Measurements from ENCODE around the gene RNF167. TPM values are rescaled to one million over a fixed set of nuclear protein-coding genes. Genes with fewer than 3 reads are reported as not detected.

RNF167 gene
- total and polyA plus RNA-seq, 2 of the 4 experiments (the other 2 are of a cell fraction): 13.1 to 79.5 TPM

- H3K18ac ChIP-seq (ENCODE audit: low read depth, low read length): no peak overlapping the region
- dilution Hi-C loops (cut with HindIII; ENCODE audit: low sequenced_read_pairs, unreplicated experiment): no loop called here
These were observed 3.6 kb upstream of the RNF167 start for GRCh38 chr17:4936436-4936835.

More at GRCh38 chr17:4936436-4936835, 3.6 kb upstream of the RNF167 start:
- no peak for TF ChIP-seq BHLHE40 (IDR thresholded peaks at IDR 0.05; ENCODE audit: low read depth, low read length)
- no peak for TF ChIP-seq SMC3 (IDR thresholded peaks at IDR 0.05; ENCODE audit: low read depth, low read length)
- TF ChIP-seq RFX5 (IDR thresholded peaks at IDR 0.05; ENCODE audit: low read depth, low read length): no peak
- no peak for TF ChIP-seq MAZ (IDR thresholded peaks at IDR 0.05; ENCODE audit: borderline replicate concordance, low read depth, low read length)
- TF ChIP-seq, protein P1, sequence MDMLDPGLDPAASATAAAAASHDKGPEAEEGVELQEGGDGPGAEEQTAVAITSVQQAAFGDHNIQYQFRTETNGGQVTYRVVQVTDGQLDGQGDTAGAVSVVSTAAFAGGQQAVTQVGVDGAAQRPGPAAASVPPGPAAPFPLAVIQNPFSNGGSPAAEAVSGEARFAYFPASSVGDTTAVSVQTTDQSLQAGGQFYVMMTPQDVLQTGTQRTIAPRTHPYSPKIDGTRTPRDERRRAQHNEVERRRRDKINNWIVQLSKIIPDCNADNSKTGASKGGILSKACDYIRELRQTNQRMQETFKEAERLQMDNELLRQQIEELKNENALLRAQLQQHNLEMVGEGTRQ (IDR thresholded peaks at IDR 0.05; ENCODE audit: low read depth, low read length): no peak
- no peak for TF ChIP-seq FOS (IDR thresholded peaks at IDR 0.05; ENCODE audit: low read depth, low read length)
- TF ChIP-seq, protein P2, sequence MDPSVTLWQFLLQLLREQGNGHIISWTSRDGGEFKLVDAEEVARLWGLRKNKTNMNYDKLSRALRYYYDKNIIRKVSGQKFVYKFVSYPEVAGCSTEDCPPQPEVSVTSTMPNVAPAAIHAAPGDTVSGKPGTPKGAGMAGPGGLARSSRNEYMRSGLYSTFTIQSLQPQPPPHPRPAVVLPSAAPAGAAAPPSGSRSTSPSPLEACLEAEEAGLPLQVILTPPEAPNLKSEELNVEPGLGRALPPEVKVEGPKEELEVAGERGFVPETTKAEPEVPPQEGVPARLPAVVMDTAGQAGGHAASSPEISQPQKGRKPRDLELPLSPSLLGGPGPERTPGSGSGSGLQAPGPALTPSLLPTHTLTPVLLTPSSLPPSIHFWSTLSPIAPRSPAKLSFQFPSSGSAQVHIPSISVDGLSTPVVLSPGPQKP (IDR thresholded peaks at IDR 0.05; ENCODE audit: borderline replicate concordance, low read depth, low read length): no peak
- TF ChIP-seq CEBPB (IDR thresholded peaks at IDR 0.05; ENCODE audit: low read depth, low read length): no peak
- TF ChIP-seq RAD21 (IDR thresholded peaks at IDR 0.05; ENCODE audit: low read length): no peak
- no peak for TF ChIP-seq POLR2A (IDR thresholded peaks at IDR 0.05; ENCODE audit: low read depth, low read length)
- TF ChIP-seq, protein P3, sequence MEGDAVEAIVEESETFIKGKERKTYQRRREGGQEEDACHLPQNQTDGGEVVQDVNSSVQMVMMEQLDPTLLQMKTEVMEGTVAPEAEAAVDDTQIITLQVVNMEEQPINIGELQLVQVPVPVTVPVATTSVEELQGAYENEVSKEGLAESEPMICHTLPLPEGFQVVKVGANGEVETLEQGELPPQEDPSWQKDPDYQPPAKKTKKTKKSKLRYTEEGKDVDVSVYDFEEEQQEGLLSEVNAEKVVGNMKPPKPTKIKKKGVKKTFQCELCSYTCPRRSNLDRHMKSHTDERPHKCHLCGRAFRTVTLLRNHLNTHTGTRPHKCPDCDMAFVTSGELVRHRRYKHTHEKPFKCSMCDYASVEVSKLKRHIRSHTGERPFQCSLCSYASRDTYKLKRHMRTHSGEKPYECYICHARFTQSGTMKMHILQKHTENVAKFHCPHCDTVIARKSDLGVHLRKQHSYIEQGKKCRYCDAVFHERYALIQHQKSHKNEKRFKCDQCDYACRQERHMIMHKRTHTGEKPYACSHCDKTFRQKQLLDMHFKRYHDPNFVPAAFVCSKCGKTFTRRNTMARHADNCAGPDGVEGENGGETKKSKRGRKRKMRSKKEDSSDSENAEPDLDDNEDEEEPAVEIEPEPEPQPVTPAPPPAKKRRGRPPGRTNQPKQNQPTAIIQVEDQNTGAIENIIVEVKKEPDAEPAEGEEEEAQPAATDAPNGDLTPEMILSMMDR (conservative IDR thresholded peaks at IDR 0.05; ENCODE audit: low read depth, low read length): no peak
- no peak for TF ChIP-seq MXI1 (IDR thresholded peaks at IDR 0.05; ENCODE audit: borderline replicate concordance, low read depth, low read length)
- TF ChIP-seq CHD1 (IDR thresholded peaks at IDR 0.05; ENCODE audit: low read depth, low read length): no peak
- TF ChIP-seq RCOR1 (IDR thresholded peaks at IDR 0.05; ENCODE audit: insufficient replicate concordance, low read length): no peak
- TF ChIP-seq MAFK (IDR thresholded peaks at IDR 0.05; ENCODE audit: low read depth, low read length): no peak
- TF ChIP-seq NFE2L2 (IDR thresholded peaks at IDR 0.05; ENCODE audit: low read depth, low read length): no peak
- Histone ChIP-seq H2AK9ac (replicated peaks; ENCODE audit: low read depth, low read length, poor library complexity) (no peak overlapping the region), H4K8ac (ENCODE audit: low read depth in 2 of 2, low read length in 2 of 2) (no peak overlapping the region), H3K14ac (replicated peaks; ENCODE audit: low read depth, low read length) (no peak overlapping the region), H3K27me3 (ENCODE audit: control insufficient read depth, insufficient read depth, low read length) (no peaks in the 10 kb centered on the region), H4K91ac (ENCODE audit: insufficient read depth, low read depth, low read length) (no peak overlapping the region), H3K4ac (ENCODE audit: low read depth, low read length) (no peak overlapping the region), H3K56ac (ENCODE audit: extremely low read depth, insufficient read depth, low read length) (no peak overlapping the region), H2AFZ (replicated peaks; ENCODE audit: low read length, poor library complexity) (no peak overlapping the region), H2AK5ac (ENCODE audit: low read depth, low read length) (no peak overlapping the region), H3K4me1 (ENCODE audit: control insufficient read depth, insufficient read depth, low read length) (peaks cover 14% of the 10 kb centered on the region), H3K36me3 (ENCODE audit: control insufficient read depth, insufficient read depth, low read length) (peaks cover 19% of the 10 kb centered on the region), H3K9me3 (ENCODE audit: control insufficient read depth, insufficient read depth, low read length) (no peaks in the 10 kb centered on the region), H2BK120ac (ENCODE audit: low read depth, low read length) (no peak overlapping the region), H2BK5ac (ENCODE audit: low read depth, low read length, poor library complexity, severe bottlenecking) (no peak overlapping the region), H4K20me1 (ENCODE audit: insufficient read depth, low read length) (0 out of 2 replicates have a peak, but pooled peaks cover 7% of the 10 kb centered on the region), H3K79me1 (ENCODE audit: low read depth in 1 of 2, low read length in 2 of 2) (peaks cover 17 to 28% of the 10 kb centered on the region in 2 experiments; a peak in 3 of 4 replicates), H4K5ac (ENCODE audit: low read depth, low read length) (no peak overlapping the region), H3K9ac (ENCODE audit: low read depth, low read length) (no peak overlapping the region), H2BK20ac (ENCODE audit: low read depth, low read length) (no peak overlapping the region), H3K9me1 (ENCODE audit: insufficient read depth, low read length) (peaks cover 17% of the 10 kb centered on the region), H3K4me3 (ENCODE audit: insufficient read depth, low read depth, low read length) (no peak overlapping the region), H2BK15ac (ENCODE audit: low read depth, low read length) (no peak overlapping the region), H3K4me2 (ENCODE audit: low read depth, low read length) (no peak overlapping the region), H3K23ac (ENCODE audit: low read depth, low read length) (no peak overlapping the region), H3K27ac (ENCODE audit: insufficient read depth, low read length) (no peak overlapping the region)
- CTCF ChIA-PET: interaction anchor here (1.5 kb wide), 1 partner anchor 27 kb away, joined by 3 read pairs; no protein-coding TSS in a partner anchor
- ATAC-seq (ENCODE audit: low read depth) (no peak), DNase-seq (no peak)
- in situ Hi-C loops (cut with MboI; ENCODE audit: low sequenced_read_pairs): no loop called here
- no TSS peak for BruUV-seq (replicated peaks)
- 80% methylated on average over 1 of the region's 3 CpGs; no CpG with 5 or more reads in 1 of the 2 experiments for WGBS, 2 experiments (ENCODE audit: extremely low coverage in 2 of 2, insufficient read length in 1 of 2)
- intact Hi-C loops (cut with micrococcal nuclease): no loop called here
- POLR2A ChIA-PET (ENCODE audit: unreplicated experiment): no interaction called here
